NCI-H82 (cell line): ENCODE measurements around the gene VASP.
"Not testable (repeated sequence)": the region's sequence is repeated elsewhere in the genome, so short reads cannot be mapped to it uniquely, and the experiment has no call there.

Source experiments
- DNase-seq: peaks from one replicate; lab custom pipeline; 2025; lab: John Stamatoyannopoulos, UW

Gene VASP

DNA sequence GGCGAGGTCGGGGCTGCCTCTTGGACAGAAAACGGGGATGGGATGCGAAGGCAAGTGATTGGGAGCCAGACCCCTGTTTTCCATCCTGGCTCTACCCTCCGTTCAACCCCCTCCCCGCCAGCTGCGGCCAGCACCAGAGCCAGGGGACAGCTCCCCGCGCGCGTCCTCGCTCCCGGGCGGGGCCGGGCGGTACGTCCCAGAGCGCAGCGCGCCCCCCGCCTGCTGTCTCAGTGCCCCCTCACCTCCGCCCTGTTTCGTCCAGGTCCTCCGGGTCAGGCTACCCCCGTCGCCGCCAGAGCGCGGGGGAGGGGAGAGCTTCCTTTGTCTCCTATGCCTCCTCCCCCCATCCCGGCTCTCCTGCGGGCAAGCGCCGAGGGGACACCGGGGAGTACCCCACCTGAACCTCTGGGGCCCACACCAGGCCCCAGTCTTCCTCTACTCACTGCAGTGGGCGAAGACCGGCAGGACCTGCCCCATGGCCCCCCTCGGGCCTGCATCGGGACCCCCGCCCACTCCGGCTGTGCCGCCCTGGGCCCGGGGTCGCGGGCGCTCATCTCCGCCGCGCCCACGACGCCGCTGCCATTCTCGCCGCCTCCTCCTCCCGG is 10.8 kb upstream of the VASP start:
- peak; percentile 71 for DNase-seq

DNA sequence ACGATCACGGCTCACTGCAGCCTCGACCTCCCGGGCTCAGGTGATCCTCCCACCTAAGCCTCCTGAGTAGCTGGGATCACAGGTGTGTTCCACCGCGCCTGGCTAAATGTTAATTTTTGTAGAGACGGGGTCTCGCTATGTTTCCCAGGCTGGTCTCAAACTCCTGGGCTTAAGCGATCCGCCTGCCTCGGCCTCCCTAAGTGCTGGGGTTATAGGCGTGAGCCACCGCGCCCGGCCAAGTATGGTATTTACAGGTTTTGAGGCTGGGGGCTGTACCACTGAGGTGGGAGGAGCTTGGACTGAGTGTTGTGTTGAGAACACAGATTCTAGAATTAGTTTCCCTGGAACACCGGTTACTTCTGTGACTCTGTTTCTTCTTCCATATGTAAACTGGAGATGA is 9.5 kb upstream of the VASP start:
- peak; percentile 75 for DNase-seq

DNA sequence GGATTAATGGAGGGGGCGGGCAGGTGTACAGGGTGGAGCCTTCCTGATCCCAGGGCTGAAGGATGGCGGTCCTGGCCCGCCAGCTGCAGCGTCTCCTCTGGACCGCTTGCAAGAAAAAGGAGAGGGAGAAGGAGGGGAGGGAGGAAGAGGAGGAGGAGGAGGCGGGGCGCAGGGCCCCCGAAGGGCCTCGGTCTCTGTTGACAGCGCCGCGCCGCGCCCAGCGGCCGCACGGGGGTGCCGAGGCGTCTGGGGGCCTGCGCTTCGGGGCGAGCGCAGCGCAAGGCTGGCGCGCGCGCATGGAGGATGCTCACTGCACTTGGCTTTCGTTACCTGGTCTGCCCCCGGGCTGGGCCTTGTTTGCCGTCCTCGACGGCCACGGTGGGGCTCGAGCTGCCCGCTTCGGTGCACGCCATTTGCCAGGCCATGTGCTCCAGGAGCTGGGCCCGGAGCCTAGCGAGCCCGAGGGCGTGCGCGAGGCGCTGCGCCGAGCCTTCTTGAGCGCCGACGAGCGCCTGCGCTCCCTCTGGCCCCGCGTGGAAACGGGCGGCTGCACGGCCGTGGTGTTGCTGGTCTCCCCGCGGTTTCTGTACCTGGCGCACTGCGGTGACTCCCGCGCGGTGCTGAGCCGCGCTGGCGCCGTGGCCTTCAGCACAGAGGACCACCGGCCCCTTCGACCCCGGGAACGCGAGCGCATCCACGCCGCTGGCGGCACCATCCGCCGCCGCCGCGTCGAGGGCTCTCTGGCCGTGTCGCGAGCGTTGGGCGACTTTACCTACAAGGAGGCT is 8.7 kb upstream of the VASP start, which contains the start of gene PPM1N:
Gene PPM1N, plus strand, starts transcription at position 33 of the 785 bp plus-strand sequence. Its CDS starts 30 bp downstream, at position 63.
- peak; percentile 96 for DNase-seq

DNA sequence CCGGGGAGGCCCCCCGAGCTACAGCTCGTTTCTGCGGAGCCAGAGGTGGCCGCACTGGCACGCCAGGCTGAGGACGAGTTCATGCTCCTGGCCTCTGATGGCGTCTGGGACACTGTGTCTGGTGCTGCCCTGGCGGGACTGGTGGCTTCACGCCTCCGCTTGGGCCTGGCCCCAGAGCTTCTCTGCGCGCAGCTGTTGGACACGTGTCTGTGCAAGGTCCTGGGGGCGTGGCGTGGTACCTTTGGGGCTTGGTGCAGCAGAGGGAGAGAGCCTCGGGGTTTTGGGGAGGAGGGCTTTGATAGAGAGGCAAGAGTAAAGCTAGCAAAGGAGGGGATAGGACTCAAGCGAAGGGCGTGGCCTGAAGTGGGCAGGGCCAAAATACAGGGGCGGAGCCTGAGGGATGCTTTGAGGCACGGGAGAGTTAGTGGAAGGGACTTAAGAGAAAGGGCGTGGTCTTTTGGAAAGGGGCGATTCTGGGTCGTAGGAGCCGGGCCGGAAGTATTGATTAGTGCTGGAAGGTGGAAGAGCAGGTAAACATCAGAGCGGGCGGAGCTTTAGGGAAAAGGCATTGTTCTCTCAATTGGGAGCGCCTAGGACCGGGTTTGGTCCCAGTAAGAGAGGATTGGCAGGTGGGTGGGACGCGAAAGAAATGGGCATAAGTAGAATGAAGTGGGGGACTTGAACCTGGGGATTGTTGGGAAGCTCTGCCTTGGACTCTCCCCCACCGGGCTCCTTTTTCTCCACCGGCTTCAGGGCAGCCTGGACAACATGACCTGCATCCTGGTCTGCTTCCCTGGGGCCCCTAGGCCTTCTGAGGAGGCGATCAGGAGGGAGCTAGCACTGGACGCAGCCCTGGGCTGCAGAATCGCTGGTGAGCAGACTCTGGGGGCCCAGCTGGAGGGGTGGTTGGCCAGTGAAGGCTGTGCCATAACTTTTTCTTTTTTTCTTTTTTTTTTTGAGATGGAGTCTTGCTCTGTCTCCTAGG is 7.8 kb upstream of the VASP start:
- peak; percentile 99 for DNase-seq

DNA sequence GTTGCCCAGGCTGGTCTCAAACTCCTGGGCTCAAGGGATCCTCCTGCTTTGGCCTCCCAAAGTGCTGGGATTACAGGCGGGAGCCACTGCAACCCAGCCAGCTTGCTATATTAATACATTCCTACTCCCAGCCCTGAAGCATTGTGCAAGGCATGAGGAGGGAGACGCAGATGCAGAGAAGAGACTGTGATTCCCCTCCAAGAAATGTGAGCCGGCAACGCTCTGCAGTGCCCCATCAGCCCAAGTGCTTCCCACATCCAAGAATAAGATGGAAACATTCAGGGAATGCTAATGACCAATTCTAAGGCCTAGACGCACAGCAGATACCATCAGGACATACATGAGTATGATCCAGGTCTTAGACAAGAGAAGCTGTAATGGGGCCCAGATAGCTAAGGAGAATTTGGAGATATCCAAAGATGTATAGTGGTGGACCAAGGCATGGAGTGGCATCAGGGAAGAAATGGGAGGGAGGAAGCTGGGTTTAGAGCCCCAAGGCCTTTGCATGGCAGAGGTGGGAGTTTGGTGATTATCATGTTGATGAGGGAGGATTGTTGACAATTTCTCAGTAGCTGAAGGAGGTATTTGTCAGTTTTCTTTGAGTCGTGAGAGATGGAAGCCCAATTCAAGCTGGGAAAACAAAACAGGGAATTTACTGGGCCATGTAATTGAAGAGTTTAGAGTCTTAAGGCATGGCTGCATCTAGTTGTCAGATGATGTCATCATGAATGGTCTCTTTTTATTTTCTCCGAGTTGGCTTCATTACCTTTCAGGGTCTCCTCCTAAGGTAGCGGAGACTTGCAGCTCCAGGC is 6.2 kb upstream of the VASP start:
- DNase-seq: no peak

DNA sequence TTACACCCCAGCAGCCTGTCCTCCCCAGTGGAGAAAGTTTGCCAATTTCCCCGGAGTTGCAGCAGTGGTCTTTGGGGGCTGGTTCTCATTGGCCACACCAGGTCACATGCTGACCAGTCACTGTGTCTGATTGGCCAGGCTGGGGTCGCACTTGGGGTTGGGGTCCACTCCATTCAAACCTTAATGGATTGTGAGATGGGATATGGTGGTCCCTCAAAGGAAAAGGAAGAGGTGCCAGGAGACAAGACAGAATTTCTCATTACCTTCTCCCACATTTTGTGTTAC is 5.6 kb upstream of the VASP start:
- no peak for DNase-seq

DNA sequence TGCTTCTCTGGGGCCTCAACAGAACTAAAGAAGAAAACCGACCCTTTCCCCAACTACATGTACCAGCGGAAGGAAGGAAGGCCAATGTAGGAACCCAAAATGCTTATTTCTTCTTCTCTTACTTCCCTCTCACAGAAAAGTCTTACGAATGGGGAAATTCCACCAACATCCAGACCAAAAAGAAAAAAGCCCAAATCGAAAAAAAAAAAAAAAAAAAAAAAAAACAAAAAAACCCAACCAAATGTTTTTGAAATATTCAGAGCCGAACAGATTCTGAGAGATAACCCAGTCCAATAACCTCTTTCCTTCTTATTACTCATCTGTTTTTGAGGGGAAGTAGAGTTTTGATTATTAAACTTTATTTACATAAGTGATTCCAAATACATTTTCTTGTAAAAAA is 5.2 kb upstream of the VASP start:
- DNase-seq: no peak

DNA sequence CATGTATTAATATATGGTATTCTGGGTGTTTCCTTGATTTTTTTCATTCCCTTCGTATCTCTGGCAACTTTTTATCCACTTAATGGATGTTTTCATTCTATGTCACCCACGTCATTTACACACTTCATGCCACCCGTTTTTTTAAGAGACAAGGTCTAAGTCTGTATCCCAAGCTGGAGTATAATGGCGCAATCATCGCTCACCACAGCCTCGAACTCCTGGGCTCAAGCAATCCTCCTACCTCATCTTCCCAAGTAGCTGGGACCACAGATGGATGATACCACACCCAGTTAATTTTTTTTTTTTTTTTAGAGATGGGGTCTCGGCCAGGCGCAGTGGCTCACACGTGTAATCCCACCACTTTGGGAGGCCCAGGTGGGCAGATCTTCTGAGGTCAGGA is 3.4 kb upstream of the VASP start:
- no peak for DNase-seq

DNA sequence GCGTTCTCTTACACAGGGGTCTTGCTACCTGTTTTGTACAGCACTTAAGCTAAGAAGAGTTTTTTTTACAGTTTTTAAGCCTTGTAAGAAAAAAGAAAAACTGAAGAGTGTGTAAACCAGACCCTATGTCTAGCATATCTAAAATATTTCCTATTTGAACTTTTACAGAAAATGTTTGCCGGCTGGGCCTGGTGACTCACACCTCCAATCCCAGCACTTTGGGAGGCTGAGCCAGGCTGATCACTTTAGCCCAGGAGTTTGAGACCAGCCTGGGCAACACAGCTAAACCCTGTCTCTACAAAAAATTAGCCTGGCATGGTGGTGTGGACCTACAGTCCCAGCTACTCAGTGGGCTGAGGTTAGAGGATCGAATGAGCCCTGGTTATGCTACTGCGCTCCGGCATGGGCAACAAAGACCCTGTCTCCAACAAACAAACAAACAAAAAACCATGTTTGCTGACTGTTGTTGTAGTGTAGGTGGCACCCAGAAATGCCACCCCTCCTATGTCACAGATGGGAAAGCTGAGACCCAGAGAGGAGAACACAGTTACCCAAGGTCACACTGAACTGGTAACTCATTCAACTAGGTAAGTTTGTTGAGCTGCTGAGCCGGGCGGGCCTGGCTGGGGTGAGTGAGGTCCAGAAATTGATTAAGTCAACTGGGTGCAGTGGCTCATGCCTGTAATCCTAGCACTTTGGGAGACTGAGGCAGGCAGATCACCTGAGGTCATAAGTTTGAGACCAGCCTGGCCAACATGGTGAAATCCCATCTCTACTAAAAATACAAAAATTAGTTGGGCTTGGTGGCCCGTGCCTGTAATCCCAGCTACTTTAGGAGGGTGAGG is 1.9 kb upstream of the VASP start:
- DNase-seq: no peak

DNA sequence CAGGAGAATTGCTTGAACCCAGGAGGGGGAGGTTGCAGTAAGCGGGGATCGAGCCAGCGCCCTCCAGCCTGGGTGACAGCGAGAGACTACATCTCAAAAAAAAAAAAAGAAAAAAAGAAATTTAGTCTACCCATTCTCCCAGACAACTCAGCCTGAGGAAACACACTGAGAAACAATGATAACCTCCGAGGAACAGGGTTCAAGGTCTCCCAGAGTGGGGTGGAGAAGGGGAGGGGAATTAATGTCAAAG is 1.4 kb upstream of the VASP start:
- DNase-seq: no peak

DNA sequence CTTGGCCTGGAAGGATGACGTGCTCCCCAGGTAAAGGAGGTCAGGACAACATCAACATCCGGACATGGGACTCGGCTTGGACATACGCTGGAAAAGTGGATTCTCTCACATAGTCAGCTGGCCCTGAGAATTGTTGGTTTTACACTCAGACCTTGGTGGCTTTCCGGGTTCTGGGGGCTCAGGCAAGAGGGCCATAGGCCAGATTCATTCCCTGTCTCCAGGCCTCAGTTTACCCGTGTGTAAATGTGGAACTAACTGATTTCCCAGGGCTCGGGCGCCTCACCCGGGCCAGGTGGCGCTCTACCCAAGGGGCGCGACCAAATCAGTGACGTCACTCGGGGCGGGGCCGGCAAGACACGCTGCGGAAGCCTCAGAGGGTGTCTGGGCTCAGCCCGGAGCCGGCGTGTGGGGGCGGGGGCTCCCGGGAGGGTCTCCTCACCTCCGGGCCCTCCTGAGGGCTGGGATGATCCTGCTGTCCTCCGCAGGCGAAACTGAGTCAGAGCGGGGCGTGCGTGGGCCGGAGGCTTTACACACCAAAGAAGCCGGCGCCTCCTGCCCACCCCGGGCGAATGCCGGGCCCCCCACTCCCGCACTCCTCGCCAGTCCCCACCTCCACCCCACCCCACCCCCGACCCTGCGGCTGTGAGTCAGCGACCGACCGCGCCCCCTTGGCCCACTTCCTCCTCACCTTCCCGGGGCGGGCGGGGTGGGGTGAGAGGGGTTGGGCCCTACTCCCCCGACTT is 862 bp upstream of the VASP start:
- peak; percentile 95 for DNase-seq

DNA sequence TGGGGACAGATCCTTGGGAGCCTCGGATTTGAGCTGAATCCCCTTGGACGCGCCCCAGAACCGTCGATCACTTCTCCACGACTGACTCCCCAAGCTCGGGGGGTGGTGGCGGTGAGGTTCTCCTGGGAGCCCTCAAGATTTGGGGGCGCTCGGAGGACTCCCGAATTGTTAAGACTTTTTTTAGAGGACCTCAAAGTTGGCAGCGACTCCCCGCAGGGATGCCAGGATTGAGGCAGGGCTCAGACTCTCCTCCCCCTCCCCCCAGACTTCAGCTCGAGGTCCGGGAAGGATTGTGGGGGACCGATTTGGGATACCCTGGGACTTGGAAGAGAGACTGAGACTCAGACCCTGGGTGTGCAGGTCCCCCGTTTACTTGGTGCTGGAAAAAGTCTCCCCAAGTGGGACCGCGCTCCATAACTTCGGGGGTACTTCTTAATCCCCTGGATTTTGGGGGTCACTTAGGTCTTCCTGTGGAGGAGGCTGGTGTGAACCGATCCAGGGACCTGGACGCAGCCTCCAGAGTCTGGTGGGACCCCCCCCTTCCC is 665 bp downstream of the VASP start:
- DNase-seq: peak; percentile 62

DNA sequence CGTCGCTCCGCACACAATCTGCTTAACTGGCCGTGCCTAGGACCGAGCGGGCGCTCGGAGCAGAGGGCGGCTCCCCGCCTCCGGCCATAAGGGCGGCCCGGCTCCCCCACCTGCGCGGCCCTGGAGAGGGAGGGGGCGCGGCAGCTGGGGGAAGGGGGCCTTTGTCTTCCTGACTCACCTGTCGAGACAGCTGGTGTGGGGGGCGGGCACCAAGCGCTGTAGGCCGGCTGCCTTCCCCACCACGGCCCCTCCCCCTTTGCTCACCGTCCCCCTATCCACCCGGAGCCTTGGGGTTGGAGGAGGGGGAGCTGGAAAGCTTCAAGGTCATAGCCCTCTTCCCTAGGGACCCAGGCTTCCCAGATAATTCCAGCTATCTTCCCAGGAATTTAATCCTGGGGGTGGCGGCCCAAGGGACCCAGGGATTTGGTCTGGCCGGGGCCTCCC is 1.2 kb downstream of the VASP start:
- DNase-seq: peak; percentile 97

DNA sequence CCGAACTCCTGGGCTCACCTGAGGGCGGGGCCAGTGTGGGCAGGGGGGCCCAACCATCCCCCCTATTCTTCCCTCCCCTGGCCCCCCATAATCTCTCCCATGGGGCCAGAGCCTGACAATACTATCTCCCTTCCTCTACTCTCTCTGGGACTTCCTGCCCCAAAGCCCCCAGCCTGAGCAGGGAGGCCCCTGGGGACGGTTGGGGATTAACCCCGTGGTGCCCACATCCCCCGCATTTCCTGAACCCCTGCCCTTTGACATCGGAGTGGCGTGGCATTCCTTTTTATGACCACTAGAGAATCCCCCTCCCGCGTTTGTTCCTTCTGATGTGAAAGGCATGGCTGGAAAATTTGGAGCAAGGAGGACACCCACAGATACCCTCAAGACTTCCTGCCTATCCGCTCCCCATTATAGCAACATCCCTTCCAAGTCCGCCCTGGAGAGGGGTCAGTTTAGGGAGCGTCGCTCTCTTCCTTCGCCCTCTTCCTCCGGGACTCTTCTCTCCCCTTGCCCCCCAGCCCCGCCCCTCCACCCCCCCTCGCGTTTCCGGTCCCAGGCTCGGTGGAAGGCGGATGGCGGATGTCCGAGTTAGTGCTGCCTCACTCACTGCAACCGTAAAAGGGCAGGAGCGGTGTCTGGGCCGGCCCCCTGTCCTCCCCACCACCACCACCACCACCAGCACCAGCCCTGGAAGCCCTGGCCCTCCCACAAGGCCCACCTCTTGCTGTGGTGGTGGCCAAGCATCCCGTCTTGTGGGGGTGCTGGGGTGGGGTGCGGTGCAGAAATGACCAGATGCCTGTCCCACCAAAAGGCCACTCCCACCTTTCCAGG is 1.8 kb downstream of the VASP start:
- peak; percentile 66 for DNase-seq

DNA sequence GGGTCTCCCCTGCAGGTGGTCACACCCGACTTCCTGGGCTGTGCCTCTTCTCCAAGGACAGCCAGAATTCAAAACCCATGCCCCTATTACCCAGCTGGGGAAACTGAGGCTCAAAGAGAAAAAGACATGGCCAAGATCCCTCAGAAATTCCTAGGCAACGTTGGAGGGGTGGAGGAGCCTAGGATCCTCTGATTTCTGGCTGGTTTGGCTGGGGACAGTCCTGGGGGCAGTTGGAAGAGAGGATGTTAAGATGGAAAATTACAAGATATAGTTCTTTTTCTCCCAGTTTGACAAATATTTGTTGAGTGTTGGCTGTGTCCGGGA is 2.4 kb downstream of the VASP start:
- DNase-seq: no peak

DNA sequence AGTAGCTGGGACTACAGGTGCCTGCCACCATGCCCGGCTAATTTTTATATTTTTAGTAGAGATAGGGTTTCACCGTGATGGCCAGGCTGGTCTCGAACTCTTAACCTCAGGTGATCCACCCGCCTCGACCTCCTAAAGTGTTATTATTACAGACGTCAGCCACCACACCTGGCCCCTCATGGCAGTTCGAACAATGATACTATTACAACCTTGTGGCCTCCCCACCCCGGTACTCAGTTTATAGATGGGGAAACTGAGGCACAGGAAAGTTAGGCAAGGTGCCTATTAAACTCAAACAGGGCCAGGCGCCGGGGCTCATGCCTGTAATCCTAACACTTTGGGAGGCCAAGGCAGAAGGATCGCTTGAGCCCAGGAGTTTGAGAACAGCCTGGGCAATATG is 3.1 kb downstream of the VASP start:
- DNase-seq: not testable (repeated sequence)

DNA sequence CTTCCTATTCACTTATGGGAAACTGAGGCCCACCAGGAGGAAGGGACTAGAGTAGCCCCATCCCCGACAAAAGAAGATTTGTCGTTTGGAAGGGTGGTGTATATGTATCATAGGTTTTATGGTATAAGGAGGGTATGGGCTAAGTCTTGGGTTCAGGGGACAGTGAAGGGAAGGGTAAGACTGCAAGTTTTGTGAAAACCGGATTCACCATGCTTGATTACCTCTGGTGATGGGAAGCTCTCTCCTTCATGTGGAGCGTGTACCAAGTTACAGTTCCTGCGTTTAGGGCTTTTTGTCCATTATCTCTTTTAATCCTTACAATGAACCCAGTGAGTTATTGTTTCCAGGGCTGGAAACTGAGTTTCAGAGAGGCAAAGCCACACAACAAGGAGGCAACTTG is 3.8 kb downstream of the VASP start:
- DNase-seq: no peak

DNA sequence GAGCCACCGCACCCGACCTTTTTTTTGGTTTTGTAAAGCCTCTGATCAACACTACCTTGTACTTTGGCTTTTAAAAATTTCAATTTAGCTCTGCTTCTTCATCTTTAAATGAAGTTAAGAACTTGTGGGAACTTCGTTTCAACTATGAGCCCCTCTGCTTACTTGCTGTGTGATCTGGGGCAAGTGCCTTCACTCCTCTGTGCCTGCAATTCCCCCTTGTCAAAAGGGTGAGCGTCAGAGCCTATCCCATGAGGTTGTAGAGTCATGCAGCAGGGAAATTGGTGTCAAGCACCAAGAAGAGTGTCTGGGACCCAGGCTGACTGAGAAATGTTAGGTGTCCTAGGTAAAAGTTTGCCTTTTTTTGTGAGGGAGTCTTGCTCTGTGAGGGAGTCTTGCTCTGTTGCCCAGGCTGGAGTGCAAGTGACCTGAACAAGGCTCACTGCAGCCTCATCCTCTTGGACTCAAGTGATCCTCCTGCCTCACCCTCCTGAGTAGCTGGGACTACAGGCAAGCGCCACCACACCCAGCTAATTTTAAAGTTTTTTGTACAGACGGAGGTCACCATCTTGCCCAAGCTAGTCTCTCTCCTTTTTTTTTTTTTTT is 5.7 kb downstream of the VASP start:
- DNase-seq: no peak
